HG03442 (cell line): ENCODE measurements around the gene PPP2R3C.
A peak's percentile ranks its signal among the peaks of the same experiment; 100 is the strongest.
"Not testable (repeated sequence)": the region's sequence is repeated elsewhere in the genome, so short reads cannot be mapped to it uniquely, and the experiment has no call there.

Experiments used
- ATAC-seq: cut with Tn5 transposase; IDR thresholded peaks from one replicate; pipeline ENCODE4 v1.9.1; 2021; ENCODE audit warnings: mild to moderate bottlenecking, moderate library complexity; ENCODE audit not compliant: unreplicated experiment

PPP2R3C gene

DNA sequence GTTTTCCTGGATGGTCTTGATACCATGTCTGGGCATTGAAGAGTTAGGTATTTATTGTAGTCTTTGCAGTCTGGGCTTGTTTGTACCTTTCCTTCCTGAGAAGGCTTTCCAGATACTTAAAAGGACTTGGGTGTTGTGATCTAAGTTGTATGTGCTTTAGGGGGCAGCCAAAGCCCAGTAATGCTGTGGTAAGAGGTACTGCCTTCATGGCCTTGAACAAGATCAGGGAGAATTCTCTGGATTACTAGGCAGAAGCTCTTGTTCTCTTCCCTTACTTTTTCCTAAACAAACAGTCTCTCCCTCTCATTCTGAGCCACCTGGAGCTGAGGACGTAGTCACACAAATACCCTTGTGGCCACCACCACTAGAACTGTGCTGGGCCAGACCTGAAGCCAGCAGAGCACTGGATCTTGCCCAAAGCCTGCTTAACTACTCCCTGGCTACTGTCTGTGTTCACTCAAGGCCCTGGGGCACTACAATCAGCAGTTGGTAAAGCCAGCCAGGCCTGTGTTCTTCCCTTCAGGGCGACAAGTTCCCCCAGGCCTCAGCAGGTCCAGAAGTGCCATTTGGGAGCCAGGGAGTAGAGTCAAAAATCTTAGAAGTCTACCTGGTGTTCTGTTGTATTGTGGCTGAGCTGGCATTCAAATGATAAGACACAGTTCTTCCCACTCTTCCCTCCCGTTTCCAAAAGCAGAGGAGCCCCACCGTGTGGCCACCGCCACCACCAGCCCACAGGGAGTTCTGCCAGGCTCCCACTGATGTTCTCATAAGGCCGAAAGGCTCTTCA, 11.9 kb upstream of the PPP2R3C start:
- ATAC-seq = no peak

DNA sequence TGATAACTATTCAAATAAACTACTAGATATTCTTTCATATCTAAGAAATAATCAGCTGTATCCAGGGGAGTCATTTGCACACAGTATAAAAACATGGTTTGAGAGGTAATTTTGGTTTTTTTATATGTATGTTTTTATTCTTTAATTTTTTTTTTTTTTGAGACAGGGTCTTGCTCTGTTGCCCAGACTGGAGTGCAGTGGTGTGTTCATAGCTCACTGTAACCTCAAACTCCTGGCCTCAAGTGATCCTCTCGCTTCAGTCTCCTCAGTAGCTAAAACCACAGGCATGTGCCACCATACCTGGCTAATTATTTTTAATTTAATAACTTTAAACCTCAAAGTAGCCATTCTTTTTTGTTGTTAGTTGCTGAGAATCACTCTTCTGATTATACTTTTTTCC, 2.3 kb upstream of the PPP2R3C start:
- ATAC-seq = no peak

- no peak for ATAC-seq
These were observed 1.6 kb upstream of the PPP2R3C start for GRCh38 chr14:35123388-35123703.

GRCh38 chr14:35122696-35123387, 1.1 kb upstream of the PPP2R3C start:
- no peak for ATAC-seq

DNA sequence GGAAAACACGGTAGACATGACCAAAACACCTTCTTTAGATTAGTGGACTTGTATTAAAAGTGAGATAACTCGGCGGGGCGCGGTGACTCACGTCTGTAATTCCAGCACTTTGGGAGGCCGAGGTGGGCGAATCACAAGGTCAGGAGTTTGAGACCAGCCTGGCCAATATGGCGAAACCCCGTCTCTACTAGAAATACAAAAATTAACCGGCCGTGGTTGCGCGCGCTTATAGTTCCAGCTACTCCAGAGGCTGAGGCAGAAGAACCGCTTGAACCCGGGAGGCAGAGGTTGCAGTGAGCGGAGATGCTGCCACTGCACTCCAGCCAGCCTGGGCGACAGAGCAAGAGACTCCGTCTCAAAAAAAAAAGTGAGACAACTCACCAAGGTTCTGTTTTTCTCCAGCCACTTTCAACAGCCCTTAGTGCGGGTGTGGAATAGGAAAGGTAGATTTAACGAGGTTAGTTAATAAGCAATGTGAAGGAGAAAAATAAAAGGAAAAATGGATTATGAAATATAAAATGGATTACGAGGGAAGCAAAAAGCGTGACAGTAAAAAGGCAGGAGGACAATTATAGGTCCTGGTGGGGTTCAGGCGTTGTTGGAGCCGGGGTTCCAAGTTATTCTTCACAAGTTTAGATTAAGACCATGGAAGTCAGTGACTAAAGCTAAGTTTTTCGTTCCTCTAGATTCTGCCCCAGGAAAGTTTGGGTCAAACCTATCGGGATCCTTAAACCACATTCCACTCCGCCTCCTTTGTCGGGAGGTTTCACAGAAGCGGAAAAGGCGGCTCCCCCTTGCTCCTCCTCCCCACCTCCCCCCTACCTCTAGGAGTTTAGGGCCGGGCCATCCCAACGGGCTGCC, 534 bp downstream of the PPP2R3C start:
- ATAC-seq = peak; percentile 1

- no peak for ATAC-seq
These were observed 4.7 kb downstream of the PPP2R3C start for GRCh38 chr14:35117112-35117511.

GRCh38 chr14:35116242-35116641, 5.5 kb downstream of the PPP2R3C start:
- ATAC-seq = no peak

DNA sequence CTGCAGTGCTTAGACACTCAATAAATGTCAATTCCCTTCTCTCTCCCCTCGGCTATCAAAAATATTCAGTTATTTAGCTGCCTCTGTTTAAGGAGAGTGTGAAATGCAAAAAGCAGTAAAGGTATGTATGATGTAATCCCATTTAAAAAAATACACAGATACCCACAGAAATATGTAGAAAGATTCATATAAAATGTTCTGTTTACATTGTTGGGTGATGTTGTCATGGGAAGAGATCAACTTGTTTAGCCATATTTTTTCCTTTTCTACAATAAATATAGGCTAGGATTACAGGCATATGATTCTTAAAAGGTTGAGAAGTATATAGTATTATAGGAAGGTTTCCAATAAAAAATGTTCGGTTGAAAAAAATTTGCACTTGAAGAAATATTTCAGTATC, 7.8 kb downstream of the PPP2R3C start:
- ATAC-seq = no peak

DNA sequence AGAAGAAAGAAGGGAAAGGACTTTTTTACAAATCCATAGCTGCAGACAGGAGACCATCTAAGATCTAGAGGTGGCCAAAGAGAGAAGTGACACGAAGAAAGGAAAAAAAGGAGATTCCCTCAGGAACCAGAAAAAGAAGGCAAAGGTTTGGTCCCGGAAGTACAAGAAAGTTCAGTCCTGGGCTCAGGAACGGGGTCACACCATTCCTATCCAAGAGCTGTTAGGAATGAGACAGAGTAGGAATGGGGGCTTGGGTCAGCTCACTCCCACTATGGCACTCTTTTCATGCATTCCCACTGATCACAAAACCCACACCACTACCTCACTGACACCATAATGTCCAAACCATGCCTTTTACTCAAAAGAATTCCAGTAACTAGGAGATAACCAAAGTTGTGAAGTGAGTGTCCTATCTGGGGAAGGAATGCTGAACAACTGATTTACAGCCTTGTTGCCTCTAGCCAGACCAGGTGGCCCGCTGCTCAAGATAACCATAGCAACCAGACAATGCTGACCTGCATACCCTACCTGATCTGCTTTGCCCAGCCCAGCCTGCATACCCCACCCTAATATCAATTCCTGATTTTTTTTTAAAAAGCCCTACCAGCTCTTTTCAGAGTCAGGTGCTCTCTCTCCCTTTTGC, 8.4 kb downstream of the PPP2R3C start:
- ATAC-seq = no peak

GRCh38 chr14:35112641-35113040, 9.1 kb downstream of the PPP2R3C start:
- no peak for ATAC-seq

DNA sequence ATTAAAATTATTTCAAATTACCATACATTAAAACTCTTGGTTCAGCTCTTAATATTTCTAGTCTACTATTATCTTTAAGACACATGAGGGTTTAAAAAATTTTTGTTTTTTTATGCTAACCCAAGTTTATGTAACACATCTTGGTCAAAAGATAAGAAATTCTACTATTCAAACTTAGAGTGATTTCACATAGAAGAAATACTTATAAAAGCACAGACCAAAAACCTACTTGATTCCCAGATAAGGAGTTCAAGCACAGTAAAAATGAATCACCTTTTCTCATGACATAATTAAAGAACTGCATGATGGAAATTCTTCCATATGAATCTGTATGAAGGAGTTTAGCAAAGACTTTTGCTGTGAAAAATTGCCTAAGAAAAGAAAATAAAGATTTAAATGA, 13.9 kb downstream of the PPP2R3C start:
- ATAC-seq = no peak

DNA sequence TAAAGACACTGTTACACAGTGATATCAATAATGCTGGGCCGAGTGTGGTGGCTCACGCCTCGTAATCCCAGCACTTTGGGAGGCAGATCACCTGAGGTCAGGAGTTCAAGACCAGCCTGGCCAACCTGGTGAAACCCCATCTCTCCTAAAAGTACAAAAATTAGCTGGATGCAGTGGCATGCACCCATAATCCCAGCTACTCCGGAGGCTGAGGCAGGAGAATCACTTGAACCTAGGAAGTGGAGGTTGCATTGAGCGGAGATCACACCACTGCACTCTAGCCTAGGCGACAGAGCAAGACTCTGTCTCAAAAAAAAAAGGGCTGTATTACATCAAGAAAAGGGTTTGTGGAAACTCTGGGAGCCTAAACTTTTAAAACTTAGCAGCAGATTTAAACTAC, 27.1 kb downstream of the PPP2R3C start:
- not testable (repeated sequence) for ATAC-seq

DNA sequence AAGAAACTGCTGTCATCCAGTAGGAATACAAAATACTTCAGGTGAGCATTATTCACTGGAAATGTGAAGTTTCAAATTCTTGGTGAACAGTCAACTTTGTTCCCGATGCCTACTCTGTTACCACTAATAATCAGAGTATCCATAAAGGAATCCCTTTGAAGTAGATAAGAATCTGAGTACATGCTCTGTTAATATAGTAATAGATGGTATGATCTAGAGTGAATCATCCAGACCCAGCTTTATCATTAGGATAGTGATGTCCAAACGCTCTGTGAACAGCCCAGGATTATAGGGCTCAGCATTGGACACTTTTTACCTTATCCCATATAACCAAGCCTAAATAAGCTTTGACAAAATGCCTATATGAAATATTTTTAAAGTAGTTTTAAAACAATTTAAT, 33.3 kb downstream of the PPP2R3C start:
- no peak for ATAC-seq

DNA sequence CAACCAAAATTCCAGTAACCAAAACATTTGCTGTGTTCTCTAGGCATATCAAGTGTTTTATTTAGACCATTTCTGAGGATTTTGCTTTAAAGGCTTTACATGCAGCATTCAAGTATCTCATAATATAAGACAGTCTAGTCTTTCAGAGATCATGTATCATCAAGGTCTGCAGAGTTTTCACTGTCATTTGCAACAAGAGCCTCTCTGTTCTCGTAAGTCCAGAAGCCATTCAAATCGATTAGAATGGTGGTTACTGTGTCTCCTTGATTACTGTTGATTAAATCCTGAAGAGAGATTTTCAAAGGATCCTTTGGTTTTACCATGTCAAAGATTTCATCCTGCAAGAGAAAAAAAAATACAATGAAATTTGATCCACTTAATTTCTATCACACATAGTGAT, 36.3 kb downstream of the PPP2R3C start:
- ATAC-seq = no peak

DNA sequence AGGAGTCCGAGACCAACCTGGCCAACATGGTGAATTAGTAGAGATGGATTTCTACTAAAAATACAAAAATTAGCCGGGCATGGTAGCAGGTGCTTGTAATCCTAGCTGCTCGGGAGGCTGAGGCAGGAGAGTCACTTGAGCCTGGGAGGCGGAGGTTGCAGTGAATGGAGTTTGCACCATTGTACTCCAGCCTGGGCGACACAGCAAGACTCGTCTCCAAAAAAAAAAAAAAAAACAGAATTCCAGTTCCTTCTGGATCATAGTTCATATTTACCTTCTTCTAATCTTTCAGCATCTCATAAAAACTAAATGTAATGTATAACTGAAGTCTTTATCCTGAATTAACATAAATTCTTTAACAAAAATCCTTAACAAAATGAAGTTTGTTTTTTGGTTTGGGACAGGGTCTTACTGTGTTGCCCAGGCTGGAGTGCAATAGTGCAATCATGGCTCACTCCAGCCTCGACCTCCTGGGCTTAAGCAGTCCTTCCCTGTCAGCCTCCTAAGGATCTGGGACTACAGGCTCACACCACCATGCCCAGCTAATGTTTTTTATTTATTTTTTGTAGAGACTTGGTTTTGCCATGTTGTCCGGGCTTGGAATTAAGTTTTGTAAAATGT, 38.1 kb downstream of the PPP2R3C start:
- ATAC-seq = no peak

DNA sequence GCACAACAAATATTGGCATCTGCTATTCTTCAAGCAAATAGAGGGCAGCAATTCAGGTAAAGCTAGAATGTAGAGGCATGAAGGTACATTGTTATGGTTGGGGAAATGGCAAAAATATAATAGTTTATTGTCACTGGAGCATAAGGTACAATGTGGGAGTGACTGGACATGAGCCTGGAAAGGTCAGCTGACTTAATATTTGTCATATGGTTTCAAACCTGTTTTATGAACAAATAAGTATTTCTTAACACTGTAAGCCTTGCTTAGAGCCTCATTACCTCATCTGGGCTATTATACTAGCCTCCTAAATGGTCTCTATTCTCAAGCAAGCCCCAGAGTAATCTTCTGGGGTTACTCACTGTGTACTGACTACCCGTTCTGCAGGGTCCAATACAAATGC, 42.0 kb downstream of the PPP2R3C start:
- no peak for ATAC-seq

GRCh38 chr14:35078082-35078481, 43.7 kb downstream of the PPP2R3C start:
- ATAC-seq = no peak

- no peak for ATAC-seq
These were observed 48.3 kb downstream of the PPP2R3C start for GRCh38 chr14:35073486-35073885.

DNA sequence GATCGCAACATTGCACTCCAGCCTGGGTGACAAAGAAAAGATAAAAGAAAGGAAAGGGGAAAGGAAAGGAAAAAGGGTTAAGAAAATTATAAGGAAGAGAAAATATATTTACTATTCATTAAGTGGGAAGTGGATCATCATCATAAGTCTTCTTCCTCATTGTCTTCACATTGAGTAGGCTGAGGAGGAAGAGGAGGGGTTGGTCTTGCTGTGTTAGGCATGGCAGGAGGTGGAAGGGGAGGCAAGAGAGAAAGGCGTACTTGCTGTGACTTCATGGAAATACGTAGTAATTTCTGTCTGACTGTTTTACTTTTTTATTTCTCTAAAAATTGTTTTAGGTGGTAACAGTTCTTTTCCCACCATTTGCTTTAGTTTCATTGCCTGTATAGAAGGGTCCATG, 49.6 kb downstream of the PPP2R3C start:
- ATAC-seq = no peak

- no peak for ATAC-seq
These were observed 53.4 kb downstream of the PPP2R3C start for GRCh38 chr14:35068238-35069012.
